DMS79 treated with DMSO at 0.1 percent for 48 hours (cell line): ENCODE measurements around the gene SRSF12.
"Not testable (repeated sequence)": the region's sequence is repeated elsewhere in the genome, so short reads cannot be mapped to it uniquely, and the experiment has no call there.

ENCODE experiments used
- DNase-seq: peaks from one replicate; lab custom pipeline; 2025; lab: John Stamatoyannopoulos, UW

SRSF12 gene

DNA sequence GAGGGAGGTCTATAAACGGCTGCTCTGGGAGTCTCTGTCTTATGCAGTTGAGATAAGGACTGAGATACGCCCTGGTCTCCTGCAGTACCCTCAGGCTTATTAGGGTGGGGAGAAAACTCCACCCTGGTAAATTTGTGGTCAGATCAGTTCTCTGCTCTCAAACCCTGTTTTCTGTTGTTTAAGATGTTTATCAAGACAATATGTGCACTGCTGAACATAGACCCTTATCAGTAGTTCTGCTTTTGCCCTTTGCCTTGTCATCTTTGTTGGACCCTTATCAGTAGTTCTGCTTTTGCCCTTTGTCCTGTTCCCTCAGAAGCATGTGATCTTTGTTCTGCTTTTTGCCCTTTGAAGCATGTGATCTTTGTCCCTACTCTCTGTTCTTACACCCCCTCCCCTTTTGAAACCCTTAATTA lies 10.4 kb upstream of the SRSF12 start:
- not testable (repeated sequence) for DNase-seq

DNA sequence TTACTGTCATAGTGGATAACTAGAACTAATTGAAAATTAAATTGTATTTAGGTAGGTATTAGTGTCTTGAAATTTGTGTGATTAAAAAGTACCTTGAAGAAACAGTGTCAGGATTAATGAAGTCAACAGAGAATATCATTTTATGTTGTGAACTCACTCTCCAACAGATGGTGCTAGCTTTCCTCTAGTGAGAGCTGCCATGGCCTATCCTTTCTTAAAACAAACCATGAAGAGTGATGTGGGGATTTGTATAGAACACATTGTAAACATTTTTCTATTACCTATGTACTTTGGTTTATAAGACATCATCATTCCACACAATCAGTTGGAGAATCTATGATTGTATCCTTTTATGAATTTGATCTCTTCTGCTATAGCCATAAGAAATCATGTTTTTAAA lies 4.8 kb upstream of the SRSF12 start:
- DNase-seq, result peak; percentile 56

DNA sequence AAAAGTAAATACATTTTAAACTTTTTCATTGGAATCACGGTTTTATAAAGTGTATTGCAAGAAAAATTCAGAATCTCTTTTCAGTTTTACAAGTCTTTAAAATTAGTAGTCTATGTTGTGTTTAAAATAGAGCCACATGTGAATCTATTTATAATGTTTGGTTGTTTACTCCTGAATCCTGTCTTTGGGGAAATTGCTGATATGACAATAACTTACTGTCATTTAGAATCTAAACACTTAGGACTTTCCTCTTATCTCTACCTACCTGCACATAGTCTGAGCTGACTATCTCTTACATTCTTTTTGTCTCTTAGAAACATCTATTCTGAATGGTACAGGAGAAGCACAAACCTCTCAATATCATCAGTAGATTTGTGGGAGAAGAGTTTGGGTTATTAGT lies 4.1 kb upstream of the SRSF12 start:
- no peak for DNase-seq

DNA sequence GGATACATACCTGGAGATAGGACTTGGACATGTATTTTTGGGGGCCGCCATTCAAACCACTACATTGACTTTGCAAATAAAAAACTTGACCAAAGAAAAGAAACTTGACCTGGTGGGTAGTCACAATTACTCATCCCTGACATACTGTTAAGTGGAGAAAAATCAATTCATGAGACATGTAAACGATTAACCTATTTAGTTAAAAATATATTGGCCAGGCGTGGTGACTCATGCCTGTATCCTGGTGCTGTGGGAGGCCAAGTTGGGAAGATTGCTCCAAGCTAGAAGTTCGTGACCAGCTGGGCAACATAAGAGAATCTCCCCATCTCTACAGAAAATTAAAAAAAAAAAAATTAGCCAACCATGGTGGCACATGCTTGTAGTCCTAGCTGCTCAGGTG lies 2.5 kb upstream of the SRSF12 start:
- DNase-seq, result no peak

DNA sequence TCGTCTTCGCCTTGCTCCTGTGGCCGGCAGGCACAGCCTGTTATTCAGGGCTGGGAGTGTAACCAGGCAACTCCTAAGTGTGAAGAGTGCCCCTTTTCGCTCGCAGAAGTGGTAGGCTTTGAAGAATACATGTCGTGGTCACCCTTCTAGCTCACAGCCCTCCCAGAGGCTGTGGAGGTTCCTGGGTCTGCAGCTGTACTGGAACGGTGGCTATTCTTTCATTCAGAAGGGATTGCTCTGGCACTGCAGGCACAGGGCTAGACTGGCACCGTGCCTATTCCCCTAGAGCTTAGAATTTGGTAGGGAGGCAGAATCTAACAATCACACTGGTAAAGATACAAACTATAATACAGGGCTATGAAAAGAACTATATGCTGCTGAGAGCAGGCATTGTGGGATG lies 1.1 kb upstream of the SRSF12 start:
- no peak for DNase-seq

DNA sequence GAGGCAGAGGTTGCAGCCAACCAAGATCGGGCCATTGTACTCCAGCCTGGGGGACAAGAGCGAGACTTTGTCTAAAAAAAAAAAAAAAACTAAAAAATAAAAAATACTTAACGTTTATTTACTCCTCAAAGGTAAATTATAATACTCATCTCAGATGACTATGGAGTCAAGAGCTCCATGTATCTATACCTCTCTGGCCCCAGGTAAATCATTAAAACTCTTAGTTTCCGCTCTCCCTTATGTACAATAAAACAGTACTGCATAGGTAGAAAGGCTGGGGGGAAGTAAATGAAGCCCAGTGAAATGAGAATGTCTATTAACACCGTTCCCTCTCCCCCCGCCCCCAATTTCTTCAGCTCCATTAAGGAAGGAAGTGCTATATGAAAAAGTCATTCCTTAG lies 1.2 kb downstream of the SRSF12 start:
- no peak for DNase-seq

DNA sequence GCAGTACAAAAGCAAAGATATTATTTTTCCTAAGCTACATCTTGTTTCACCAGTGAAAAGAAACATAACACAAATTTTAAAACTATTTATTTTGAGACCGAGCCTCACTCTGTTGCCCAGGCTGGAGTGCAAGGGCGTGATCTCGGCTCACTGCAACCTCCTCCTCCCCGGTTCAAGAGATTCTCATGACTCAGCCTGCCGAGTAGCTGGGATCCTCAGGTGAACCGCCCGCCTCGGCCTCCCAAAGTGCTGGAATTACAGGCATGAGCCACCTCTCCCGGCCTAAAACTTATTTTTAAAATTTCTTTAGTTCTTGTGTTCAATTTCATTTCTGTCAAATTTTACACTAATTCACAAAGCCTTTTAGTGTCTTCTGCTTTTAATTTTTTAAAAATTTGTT lies 5.9 kb downstream of the SRSF12 start:
- no peak for DNase-seq

DNA sequence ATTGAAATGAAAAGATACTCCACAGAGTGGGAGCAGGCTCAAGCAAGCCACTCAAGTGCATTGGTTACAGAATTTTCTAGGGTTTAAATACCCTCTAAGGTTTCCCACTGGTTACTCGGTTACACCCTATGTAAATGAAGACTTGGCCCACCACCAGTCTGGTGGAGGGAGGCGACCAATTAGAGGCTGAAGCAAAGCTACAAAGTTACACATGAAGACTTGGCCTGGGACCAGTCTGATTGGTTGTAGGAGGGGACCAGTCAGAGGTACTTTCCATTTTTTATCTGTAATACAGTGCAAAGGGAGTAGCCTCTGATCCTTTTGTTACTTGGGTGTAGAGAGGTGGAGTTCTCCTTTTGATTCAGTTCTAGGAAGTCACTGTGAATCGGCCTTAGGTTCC lies 7.6 kb downstream of the SRSF12 start:
- no peak for DNase-seq

DNA sequence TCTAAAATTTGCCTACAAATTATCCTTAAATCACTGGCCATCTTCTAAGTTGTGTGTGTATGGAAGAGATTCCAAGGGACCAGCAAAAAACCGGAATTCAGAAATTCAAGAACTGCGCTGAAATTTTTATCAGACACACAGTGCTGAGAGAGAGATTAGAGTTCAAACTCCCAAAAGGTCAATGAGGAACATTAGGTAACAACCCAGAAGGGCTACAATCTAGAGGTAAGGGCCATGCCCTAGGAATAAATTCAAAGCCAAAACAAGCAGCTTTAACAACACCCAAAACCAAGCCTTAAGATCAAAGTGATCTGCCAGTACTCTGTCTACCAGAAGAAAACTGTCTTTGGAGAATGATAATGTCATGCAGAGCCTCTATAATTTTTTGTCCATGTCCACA lies 17.8 kb downstream of the SRSF12 start:
- DNase-seq, result no peak

DNA sequence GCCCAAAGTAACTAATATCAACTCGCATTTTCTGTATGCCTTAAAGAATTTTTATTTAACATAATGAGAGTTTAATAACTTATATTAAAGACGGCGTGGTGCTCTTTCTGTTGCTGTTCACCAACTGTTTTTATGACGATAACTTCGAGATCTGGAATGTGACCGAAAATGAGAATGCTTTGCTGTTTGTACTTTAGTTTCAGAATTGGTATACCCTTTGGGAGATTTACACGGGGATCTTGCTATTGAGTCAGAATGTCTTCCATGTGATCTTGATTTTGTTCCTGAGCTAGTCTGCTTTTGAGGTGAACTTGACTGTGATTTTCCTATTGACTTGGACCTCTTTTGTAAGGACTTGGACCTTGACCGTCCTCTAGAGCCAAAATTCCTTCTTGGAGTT lies 19.4 kb downstream of the SRSF12 start:
- no peak for DNase-seq

DNA sequence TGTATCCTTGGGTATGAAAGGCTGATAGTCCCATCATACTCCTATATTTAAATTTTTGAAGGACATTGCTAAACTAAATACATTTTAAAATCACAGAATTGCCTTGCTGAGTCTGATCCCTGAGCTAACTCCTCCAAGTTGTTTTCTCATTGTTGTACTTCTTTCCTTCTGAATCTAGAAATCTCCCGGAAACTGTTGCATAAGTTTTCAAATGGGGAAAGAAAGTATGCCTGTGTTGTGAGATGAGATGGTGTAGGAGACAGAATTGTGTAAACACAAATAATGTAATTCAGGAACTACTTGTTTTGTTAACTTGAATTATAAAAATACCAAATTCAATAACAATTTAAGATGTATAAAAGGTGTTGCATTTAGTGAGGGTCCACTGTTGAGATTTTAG lies 30.0 kb downstream of the SRSF12 start:
- no peak for DNase-seq

DNA sequence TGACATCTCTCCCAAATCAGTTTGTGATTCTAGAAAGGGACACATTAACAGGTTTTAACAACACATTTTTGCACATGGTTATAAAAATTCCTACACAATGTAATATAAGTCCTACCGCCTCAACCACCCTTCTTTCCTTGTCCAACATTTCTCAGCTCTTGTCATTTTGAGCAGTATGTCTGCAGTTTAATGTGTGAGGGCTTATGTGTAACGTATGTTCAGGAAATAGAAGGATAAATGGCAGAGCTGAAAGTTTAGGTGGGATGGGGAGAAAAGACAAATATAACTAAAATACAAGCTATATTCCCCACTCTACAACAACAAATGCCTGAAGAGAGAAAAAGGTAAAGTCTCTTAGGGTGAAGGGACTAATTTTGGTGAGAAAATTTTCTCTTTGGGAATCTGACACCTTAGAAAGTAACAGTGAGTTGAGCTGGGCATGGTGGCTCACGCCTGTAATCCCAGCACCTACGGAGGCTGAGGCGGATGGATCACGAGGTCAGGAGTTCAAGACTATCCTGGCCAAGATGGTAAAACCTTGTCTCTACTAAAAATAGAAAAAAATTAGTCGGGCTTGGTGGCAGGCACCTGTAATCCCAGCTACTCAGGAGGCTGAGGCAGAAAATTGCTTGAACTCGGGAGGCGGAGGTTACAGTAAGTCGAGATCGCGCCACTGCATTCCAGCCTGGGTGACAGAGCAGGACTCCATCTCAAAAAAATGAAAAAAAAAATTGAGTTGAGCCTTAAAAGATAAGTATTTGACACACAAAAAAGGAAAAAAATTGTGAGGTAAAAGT lies 32.3 kb downstream of the SRSF12 start:
- DNase-seq, result no peak

DNA sequence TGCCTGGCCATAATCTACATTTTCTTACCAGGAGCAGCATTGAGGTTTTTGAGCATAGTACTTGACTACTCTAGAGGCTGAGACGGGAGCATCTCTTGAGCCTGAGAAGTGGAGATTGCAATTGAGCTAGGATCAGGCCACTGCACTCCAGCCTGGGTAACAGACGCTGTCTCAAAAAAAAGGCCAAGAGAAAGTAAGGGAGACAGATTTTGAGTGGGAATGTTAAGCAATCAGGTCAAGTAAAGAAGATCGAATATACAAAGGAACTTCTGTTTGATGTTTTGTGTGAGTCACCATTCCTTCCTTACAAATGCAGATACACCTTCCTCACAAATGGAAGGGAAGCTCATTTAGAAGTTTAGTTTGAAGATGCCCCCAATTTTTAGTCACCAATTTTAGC lies 32.9 kb downstream of the SRSF12 start:
- peak; percentile 31 for DNase-seq

DNA sequence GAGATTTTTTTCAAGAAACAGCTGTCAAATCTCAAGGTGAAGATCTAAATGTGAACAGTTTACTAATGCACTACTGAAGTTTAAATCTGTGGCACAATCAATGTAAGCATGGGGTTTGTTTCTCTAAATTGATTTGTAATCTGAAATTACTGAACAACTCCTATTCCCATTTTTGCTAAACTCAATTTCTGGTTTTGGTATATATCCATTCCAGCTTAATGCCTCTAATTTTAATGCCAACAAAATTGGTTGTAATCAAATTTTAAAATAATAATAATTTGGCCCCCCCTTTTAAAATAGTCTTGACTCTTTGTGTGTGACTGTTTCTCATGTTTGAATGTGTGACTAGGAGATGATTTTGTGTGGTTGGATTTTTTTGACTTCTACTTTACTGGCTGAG lies 33.3 kb downstream of the SRSF12 start:
- no peak for DNase-seq

DNA sequence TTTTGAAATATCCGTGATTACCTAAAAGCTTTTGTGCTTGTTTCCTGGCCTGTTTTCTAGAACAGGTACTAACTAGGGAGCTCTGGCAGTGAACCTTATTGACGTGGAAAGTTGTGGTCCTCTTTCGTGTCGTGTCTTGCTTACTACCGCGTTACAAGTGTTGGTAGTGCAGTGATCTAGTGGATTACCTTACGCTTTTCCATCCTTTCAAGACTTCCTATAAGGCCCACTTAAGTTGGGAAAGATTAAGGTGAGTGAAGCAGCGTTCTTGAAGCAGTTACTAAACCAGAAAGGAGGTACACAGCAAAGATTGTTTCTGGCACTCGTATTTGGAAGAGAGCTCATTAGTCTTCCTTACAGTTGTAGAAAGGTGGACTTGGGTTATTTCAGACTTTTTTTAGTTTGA lies 35.4 kb downstream of the SRSF12 start:
- peak; percentile 43 for DNase-seq

DNA sequence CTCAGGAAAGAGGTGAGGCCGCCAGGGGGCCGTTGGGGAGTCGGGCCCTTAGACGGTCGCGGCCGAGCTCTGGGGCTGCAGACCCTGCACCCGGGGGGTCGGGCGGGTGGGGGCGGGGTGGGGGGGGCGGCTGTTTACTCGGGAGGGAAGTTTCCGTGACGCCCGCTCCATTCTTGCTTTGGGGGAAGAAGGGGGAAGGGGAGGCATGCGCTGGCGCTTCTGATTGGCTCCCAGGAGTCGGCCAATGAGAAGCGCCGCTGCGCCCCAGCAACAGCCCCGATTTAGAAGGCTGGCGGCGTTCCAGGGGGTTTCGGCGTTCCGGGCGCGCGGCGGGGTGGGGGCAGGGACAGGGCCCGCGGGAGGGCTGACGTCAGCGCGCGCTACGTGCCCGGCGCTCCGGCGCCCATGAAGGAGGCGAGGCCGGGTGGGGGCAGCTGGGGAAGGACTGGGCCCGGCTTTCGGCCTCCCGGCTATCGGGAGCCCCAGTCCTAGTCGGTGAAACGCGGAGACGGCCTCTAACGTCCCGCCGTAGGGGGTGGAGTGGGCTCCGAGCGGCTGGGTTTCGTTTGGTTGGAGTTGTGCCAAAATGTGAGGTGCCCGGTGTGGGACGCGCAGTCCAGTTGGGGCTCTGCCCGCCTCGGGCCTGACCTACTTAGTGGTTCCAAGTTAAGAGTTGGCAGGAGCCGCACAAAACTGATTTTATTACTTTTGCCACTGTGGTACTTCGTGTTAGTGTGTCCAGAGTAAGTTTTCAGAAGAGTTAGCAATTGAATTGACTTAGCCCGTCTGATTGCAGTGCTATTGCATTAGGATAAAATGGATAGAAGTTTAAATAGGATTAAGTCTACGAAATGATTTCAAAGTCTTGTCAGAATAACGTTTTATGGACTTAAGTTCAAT lies 36.2 kb downstream of the SRSF12 start:
- peak; percentile 94 for DNase-seq

DNA sequence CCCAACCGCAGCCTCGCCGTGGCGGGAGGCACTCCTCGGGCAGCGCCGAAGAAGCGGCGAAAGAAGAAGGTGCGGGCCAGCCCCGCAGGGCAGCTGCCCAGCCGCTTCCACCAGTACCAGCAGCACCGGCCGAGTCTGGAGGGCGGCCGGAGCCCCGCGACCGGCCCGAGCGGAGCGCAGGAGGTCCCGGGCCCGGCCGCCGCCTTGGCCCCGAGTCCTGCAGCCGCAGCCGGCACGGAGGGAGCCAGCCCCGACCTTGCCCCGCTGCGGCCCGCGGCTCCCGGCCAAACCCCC lies 36.8 kb downstream of the SRSF12 start:
- DNase-seq, result no peak

DNA sequence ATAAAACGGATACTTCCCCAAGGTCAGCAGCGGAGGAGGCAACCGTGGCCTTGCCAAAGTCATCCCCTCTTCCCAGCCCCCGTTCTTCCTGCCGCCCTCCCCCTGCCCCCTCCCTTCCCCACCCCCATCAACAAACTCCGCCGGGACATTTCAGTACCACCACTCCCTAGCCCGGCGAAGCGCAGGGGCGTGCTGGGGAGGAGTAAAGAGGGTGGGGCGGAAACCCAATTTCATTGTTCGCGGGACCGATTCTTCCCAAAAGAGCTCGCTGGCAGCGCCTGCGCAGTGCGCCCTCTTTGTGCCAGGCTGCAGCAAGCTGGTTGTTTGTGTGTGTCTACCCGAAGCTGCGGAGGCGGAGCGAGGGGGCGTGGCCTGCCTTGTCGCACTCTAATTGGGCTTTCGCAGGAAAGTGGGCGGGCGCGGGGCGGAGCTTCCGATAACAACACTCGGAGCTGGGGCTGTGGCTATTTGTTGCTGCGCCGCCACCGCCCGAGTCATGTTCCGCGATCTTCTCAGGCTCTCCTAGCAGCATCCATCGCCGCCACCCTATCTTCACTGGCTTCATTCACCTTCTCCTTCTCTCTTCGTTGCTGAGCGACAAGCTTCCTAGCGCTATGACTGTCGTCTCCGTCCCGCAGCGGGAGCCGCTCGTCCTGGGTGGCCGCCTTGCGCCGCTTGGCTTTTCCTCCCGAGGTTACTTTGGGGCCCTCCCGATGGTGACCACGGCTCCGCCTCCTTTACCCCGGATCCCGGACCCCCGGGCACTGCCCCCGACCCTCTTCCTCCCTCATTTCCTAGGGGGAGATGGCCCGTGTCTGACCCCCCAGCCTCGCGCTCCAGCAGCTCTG lies 37.4 kb downstream of the SRSF12 start, which contains the start of gene PNRC1:
TSS of gene PNRC1 (plus strand) at position 471 of the 848 bp plus-strand sequence. CDS start at position 615, 144 bp downstream.
- peak; percentile 98 for DNase-seq

DNA sequence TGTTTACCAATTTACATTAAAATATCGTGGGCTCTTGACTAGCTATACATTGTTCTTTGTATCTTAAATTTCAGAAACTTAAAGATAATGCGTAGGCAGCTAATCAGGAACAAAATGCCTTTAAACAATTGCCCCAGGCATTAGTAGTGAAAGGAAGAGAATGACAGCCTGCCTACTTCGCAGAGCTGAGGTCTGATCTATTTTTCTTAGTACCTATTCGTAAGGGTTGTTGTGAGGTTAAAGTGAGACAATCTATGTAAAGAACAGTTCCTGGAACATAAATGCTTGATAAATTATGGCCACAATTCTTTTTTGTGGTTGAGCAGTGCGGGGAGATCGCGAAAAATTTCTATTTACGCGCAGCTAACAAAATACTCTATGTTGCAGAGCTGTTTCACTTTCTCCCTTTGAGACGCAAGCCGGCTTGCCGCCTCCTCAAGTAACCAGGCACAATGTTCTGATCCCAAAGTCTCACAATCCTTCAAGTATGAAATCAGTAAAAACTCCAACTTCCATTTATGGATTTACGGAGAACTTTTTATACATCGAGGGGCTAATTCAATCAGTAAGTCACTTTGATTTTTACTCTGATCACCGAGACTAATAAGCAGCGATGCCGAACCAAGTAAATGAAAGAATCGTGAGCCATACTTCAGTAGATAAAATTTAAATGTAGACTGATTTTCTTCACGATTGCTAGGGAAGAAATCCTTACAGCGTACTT lies 38.2 kb downstream of the SRSF12 start:
- peak; percentile 77 for DNase-seq

DNA sequence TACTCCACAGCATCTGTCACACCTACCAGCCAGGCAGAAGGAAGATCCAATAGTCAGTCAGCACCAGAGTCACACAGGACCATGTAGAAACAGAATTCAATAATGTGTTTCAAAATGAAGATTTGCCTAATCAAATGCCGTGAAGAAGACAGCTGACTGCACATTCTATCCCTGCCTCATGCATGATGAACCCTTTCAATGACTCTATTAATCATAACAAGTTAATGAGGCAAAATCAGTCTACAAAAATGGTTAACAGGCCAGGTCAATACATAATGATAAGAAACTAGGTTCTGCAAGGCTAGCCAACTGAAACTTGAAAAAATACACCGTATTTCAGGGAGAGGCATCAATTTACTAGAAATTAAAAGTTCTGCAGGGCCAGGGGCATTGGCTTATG lies 44.0 kb downstream of the SRSF12 start:
- no peak for DNase-seq

DNA sequence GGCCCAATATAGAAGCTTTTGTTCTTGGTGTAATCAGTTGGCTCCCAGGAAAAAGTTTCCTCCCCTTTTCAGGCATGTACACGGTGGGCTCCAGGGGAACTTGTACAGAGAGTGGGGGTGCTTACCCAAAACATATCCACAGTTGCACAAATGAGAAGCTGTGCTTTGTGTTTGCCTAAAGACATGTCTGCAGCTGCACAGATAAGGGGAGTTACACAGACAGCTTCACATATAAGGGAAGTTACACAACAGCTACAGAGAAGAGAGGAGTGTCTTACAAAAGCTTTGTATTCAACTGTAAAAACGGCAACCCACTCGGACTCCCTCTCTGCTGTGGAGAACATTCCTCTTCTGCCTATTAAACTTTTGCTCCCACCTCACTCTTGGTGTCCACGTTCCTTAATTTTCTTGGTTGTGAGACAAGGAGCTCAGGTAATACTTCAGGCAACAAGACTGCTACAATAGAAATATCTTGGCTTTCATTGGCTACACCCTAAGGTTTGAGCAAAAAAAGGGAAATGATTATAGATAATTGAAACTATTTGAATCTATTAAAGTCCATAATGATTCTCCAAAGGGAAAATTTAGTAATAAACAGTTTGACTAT lies 44.8 kb downstream of the SRSF12 start:
- no peak for DNase-seq
